Upper lobe of left lung (tissue), 6 donors: Measurements from ENCODE around the gene IPCEF1. TPM values are rescaled to one million over a fixed set of nuclear protein-coding genes. Genes with fewer than 3 reads are reported as not detected.

Experiments used
- ATAC-seq, 2 donors: fragments of 200-7000 bp; cut with Tn5 transposase; one replicate each; pipeline ENCODE4 v1.9.1; 2022; ENCODE audit warnings: mild to moderate bottlenecking in 2 of 2, moderate library complexity in 2 of 2; ENCODE audit not compliant: low FRiP score in 2 of 2
- DNase-seq, 2 donors: peaks; one replicate each; pipeline ENCODE4 v3.0.0-alpha.2; 2019 to 2020
- H3K27ac ChIP-seq, 4 donors: fragments of 200-600 bp; sonication (generic); one replicate each; pipeline ENCODE4 v1.5.1; 2016 to 2019
- H3K27me3 ChIP-seq, 4 donors: fragments of 200-600 bp; sonication (generic); one replicate each; pipeline ENCODE4 v1.5.1; 2017 to 2019
- H3K36me3 ChIP-seq, 4 donors: fragments of 200-600 bp; sonication (generic); one replicate each; pipeline ENCODE4 v1.5.1; 2016 to 2019
- H3K4me1 ChIP-seq, 4 donors: fragments of 200-600 bp; sonication (generic); one replicate each; pipeline ENCODE4 v1.5.1; 2018 to 2019
- H3K4me3 ChIP-seq, 4 donors: fragments of 200-600 bp; sonication (generic); one replicate each; pipeline ENCODE4 v1.5.1; 2017 to 2019; ENCODE audit warnings: mild to moderate bottlenecking in 2 of 4, moderate library complexity in 1 of 4
- H3K9me3 ChIP-seq, 4 donors: fragments of 200-600 bp; sonication (generic); one replicate each; pipeline ENCODE4 v1.5.1; 2018 to 2019
- CTCF ChIP-seq, 6 experiments: fragments of 450-650 bp in 4 of 6; fragments of 200-600 bp in 2 of 6; sonication (generic) in 2 of 6; IDR thresholded peaks; one replicate each; pipeline ENCODE4 v1.5.1; 2016 to 2019; ENCODE audit warnings: antibody characterized with exemption in 6 of 6
- EP300 ChIP-seq, 4 donors: sonication (generic); formaldehyde crosslinking; IDR thresholded peaks; one replicate each; pipeline ENCODE4 v1.5.1; 2017; ENCODE audit warnings: antibody characterized with exemption in 4 of 4, control low read depth in 2 of 4
- POLR2A ChIP-seq, 4 donors: fragments of 450-650 bp; IDR thresholded peaks; one replicate each; pipeline ENCODE4 v1.5.1; 2016 to 2017; ENCODE audit warnings: antibody characterized with exemption in 4 of 4, mild to moderate bottlenecking in 2 of 4
- POLR2AphosphoS5 ChIP-seq, 2 donors: sonication (generic); formaldehyde crosslinking; IDR thresholded peaks; one replicate each; pipeline ENCODE4 v1.5.1; 2017; ENCODE audit warnings: antibody characterized with exemption in 2 of 2
- WGBS, 2 donors: methylation state at CpG; one replicate each; pipeline ENCODE4 v1.1.5; 2017 to 2018; 5-methylcytosine and 5-hydroxymethylcytosine counted together
- total RNA-seq, 6 donors: library from RNA; depleted of rRNA in 4 of 6; stranded (reverse); fragments of >200 nt in 4 of 6; gene quantifications; one replicate each; pipeline versions ENCODE4 v1.1.0 to v1.2.1, GENCODE V29; 2016 to 2021
- donor health status: DM: no; HTN: no; CAD: no; lungs with moderate emphysema.
- donor health status: DM: no; HTN: yes; CAD: no; lungs with severe emphysema.

IPCEF1 gene
- total RNA-seq, 6 donors from 2014 or later, result 1.0 to 5.5 (median 4.0) TPM

GRCh38 chr6:154295733-154296132 is 60.9 kb downstream of the IPCEF1 start:
- Histone ChIP-seq H3K4me3 (no peak overlapping the region), H3K9me3 (no peaks in the 10 kb centered on the region), H3K27me3 (peaks cover 0 to 3% (median 0%) of the 10 kb centered on the region in 4 donors), H3K27ac (no peak overlapping the region), H3K36me3 (no peaks in the 10 kb centered on the region), H3K4me1 (peaks cover 9 to 22% (median 18%) of the 10 kb centered on the region in 4 donors)
- 59 to 82% methylated on average over 4 of the region's 4 CpGs for WGBS, 2 donors
- DNase-seq (no peak), ATAC-seq (no peak)
- TF ChIP-seq POLR2AphosphoS5 (IDR thresholded peaks at IDR 0.05) (no peak), EP300 (IDR thresholded peaks at IDR 0.05) (no peak)

GRCh38 chr6:154292855-154293519 is 63.6 kb downstream of the IPCEF1 start:
- H3K9me3 ChIP-seq, result no peaks in the 10 kb centered on the region
- H3K4me1 ChIP-seq, result peaks cover 6 to 14% (median 10%) of the 10 kb centered on the region in 4 donors
- peaks cover 0 to under 1% (median 0%) of the 10 kb centered on the region in 4 donors for H3K27me3 ChIP-seq
- no peak overlapping the region for H3K4me3 ChIP-seq
- peak overlapping the region in 3 of 4 donors; percentile 4 to 43 (median 35) for H3K27ac ChIP-seq
- no peak for TF ChIP-seq CTCF (IDR thresholded peaks at IDR 0.05)
- peak in 1 of 4 donors; percentile 4 for TF ChIP-seq EP300 (IDR thresholded peaks at IDR 0.05)
- ATAC-seq (no peak), DNase-seq (no peak)
- WGBS, 2 donors, result 39 to 43% methylated on average over 4 of the region's 4 CpGs
- no peaks in the 10 kb centered on the region for H3K36me3 ChIP-seq

GRCh38 chr6:154292066-154292465 is 64.5 kb downstream of the IPCEF1 start:
- DNase-seq (no peak), ATAC-seq (no peak)
- no peak overlapping the region for H3K4me3 ChIP-seq
- H3K27me3 ChIP-seq, result no peaks in the 10 kb centered on the region
- peak overlapping the region in 1 of 4 donors; percentile 35 for H3K27ac ChIP-seq
- peaks cover 0 to 11% (median 5%) of the 10 kb centered on the region in 4 donors for H3K4me1 ChIP-seq
- H3K36me3 ChIP-seq, result no peaks in the 10 kb centered on the region
- TF ChIP-seq POLR2AphosphoS5 (IDR thresholded peaks at IDR 0.05) (no peak), EP300 (IDR thresholded peaks at IDR 0.05) (no peak), POLR2A (IDR thresholded peaks at IDR 0.05) (no peak), CTCF (IDR thresholded peaks at IDR 0.05) (no peak)
- H3K9me3 ChIP-seq, result no peaks in the 10 kb centered on the region
- 73 to 74% methylated on average over 3 of the region's 3 CpGs for WGBS, 2 donors

GRCh38 chr6:154289818-154290508 is 66.6 kb downstream of the IPCEF1 start:
- H3K27me3 ChIP-seq, result no peaks in the 10 kb centered on the region
- H3K27ac ChIP-seq, result no peak overlapping the region
- no peaks in the 10 kb centered on the region for H3K36me3 ChIP-seq
- no peak for ATAC-seq
- peaks cover 0 to 11% (median 5%) of the 10 kb centered on the region in 4 donors for H3K4me1 ChIP-seq
- DNase-seq, result no peak
- TF ChIP-seq EP300 (IDR thresholded peaks at IDR 0.05) (no peak), POLR2A (IDR thresholded peaks at IDR 0.05) (no peak)
- no peak overlapping the region for H3K4me3 ChIP-seq
- H3K9me3 ChIP-seq, result no peaks in the 10 kb centered on the region
- WGBS, 2 donors, result 76 to 90% methylated on average over 6 of the region's 6 CpGs

- ATAC-seq (no peak), DNase-seq (no peak)
- H3K27ac ChIP-seq, result no peak overlapping the region
- no peaks in the 10 kb centered on the region for H3K4me1 ChIP-seq
- H3K9me3 ChIP-seq, result no peaks in the 10 kb centered on the region
- WGBS, 2 donors, result 58 to 78% methylated on average over 1 of the region's 1 CpG
- no peaks in the 10 kb centered on the region for H3K36me3 ChIP-seq
- H3K4me3 ChIP-seq, result no peak overlapping the region
- no peaks in the 10 kb centered on the region for H3K27me3 ChIP-seq
- TF ChIP-seq POLR2A (IDR thresholded peaks at IDR 0.05) (no peak), POLR2AphosphoS5 (IDR thresholded peaks at IDR 0.05) (no peak), CTCF (IDR thresholded peaks at IDR 0.05) (no peak), EP300 (IDR thresholded peaks at IDR 0.05) (no peak)
Measured at GRCh38 chr6:154285826-154286225, 70.8 kb downstream of the IPCEF1 start.
